GM23338 (cell line): ENCODE results near the gene IL4I1. TPM values are rescaled to one million over a fixed set of nuclear protein-coding genes. Genes with fewer than 3 reads are reported as not detected.

Source experiments
- ATAC-seq: fragments of 200-7000 bp; cut with Tn5 transposase; 3 replicates; pipeline ENCODE4 v1.9.1; 2020
- DNase-seq: peaks from one replicate; pipeline ENCODE4 v3.0.0-alpha.2; 2015; ENCODE audit warnings: low spot score
- H2AFZ ChIP-seq: fragments of 200-600 bp; sonication (generic); 2 replicates; pipeline ENCODE4 v1.8.0; 2016; ENCODE audit warnings: antibody characterized with exemption, mild to moderate bottlenecking, moderate library complexity
- H3F3A ChIP-seq: fragments of 200-600 bp; sonication (generic); replicated peaks from 2 replicates; pipeline ENCODE4 v1.8.0; 2017; ENCODE audit warnings: antibody characterized with exemption, mixed run types, low read depth
- H3K27ac ChIP-seq: fragments of 200-600 bp; sonication (generic); 2 replicates; pipeline ENCODE4 v1.6.1; 2016; ENCODE audit warnings: low read depth
- H3K27me3 ChIP-seq: fragments of 200-600 bp; sonication (generic); 2 replicates; pipeline ENCODE4 v1.8.0; 2016; ENCODE audit warnings: mild to moderate bottlenecking, mixed run types, moderate library complexity; ENCODE audit not compliant: insufficient read depth
- H3K36me3 ChIP-seq: fragments of 200-600 bp; sonication (generic); 2 replicates; pipeline ENCODE4 v1.8.0; 2016; ENCODE audit warnings: mild to moderate bottlenecking; ENCODE audit not compliant: insufficient read depth
- H3K4me1 ChIP-seq: fragments of 200-600 bp; sonication (generic); 2 replicates; pipeline ENCODE4 v1.8.0; 2016; ENCODE audit warnings: mild to moderate bottlenecking, moderate library complexity; ENCODE audit not compliant: insufficient read depth
- H3K4me2 ChIP-seq: fragments of 200-600 bp; sonication (generic); 2 replicates; pipeline ENCODE4 v1.7.1; 2017; ENCODE audit warnings: mixed run types
- H3K4me3 ChIP-seq: fragments of 200-600 bp; sonication (generic); 2 replicates; pipeline ENCODE4 v1.6.1; 2016; ENCODE audit warnings: mixed run types
- H3K79me2 ChIP-seq: fragments of 200-600 bp; sonication (generic); replicated peaks from 2 replicates; pipeline ENCODE4 v1.8.0; 2017; ENCODE audit warnings: mild to moderate bottlenecking; ENCODE audit not compliant: insufficient read depth
- H3K9me2 ChIP-seq: fragments of 200-600 bp; sonication (generic); 2 replicates; pipeline ENCODE4 v1.8.0; 2017; ENCODE audit not compliant: insufficient read depth
- H4K20me1 ChIP-seq: fragments of 200-600 bp; sonication (generic); replicated peaks from 2 replicates; pipeline ENCODE4 v1.8.0; 2017; ENCODE audit warnings: mild to moderate bottlenecking; ENCODE audit not compliant: insufficient read depth
- H3K27ac Mint-ChIP-seq: 2 replicates; pipeline ENCODE4 v1.8.0; 2020; ENCODE audit warnings: inconsistent platforms, mild to moderate bottlenecking, moderate library complexity, mixed read lengths
- H3K27me3 Mint-ChIP-seq: 3 replicates; pipeline ENCODE4 v1.8.0; 2022; ENCODE audit warnings: low read depth, mild to moderate bottlenecking, moderate library complexity, mixed read lengths, inconsistent platforms; ENCODE audit not compliant: insufficient read depth, poor library complexity
- H3K36me3 Mint-ChIP-seq: 3 replicates; pipeline ENCODE4 v1.8.0; 2021; ENCODE audit warnings: low read depth, mild to moderate bottlenecking, inconsistent platforms, moderate library complexity, mixed read lengths
- H3K4me1 Mint-ChIP-seq: 3 replicates; pipeline ENCODE4 v1.8.0; 2020; ENCODE audit warnings: mild to moderate bottlenecking, inconsistent platforms, mixed read lengths
- H3K4me3 Mint-ChIP-seq: 3 replicates; pipeline ENCODE4 v1.8.0; 2021; ENCODE audit warnings: moderate library complexity, mild to moderate bottlenecking, inconsistent platforms, mixed read lengths
- H3K9me3 Mint-ChIP-seq: 3 replicates; pipeline ENCODE4 v1.8.0; 2020; ENCODE audit warnings: moderate library complexity, mild to moderate bottlenecking, inconsistent platforms, mixed read lengths
- CREB1 ChIP-seq: fragments of 250-450 bp; sonication (Bioruptor Pico); IDR thresholded peaks from 2 replicates; pipeline ENCODE4 v1.5.0; 2020; ENCODE audit warnings: low read depth, mild to moderate bottlenecking, moderate library complexity
- CTCF ChIP-seq, 2 experiments: fragments of 200-600 bp in 1 of 2; sonication (generic) in 1 of 2; conservative IDR thresholded peaks; 2 replicates each; pipeline versions ENCODE4 v1.5.1 to v1.6.1; 2016 to 2017; ENCODE audit warnings: antibody characterized with exemption in 2 of 2, low read depth in 2 of 2, mild to moderate bottlenecking in 2 of 2, moderate library complexity in 1 of 2
- EZH2 ChIP-seq: fragments of 200-600 bp; sonication (generic); IDR thresholded peaks from one replicate; pipeline ENCODE4 v1.8.0; 2017; ENCODE audit warnings: antibody characterized with exemption, mild to moderate bottlenecking, low read depth; ENCODE audit not compliant: unreplicated experiment
- EZH2phosphoT487 ChIP-seq: fragments of 200-600 bp; sonication (generic); IDR thresholded peaks from one replicate; pipeline ENCODE4 v1.8.1; 2018; ENCODE audit warnings: antibody characterized with exemption; ENCODE audit not compliant: unreplicated experiment
- JUNB ChIP-seq: IDR thresholded peaks from one replicate; pipeline ENCODE4 v1.6.1; 2016; ENCODE audit warnings: antibody characterized with exemption; ENCODE audit not compliant: unreplicated experiment
- NANOG ChIP-seq: IDR thresholded peaks from 2 replicates; pipeline ENCODE4 v1.6.1; 2016; ENCODE audit warnings: antibody characterized with exemption, borderline replicate concordance
- POLR2AphosphoS5 ChIP-seq: IDR thresholded peaks from 2 replicates; pipeline ENCODE4 v1.6.1; 2016; ENCODE audit warnings: antibody characterized with exemption, low read depth
- REST ChIP-seq: IDR thresholded peaks from one replicate; pipeline ENCODE4 v1.6.1; 2018; ENCODE audit warnings: antibody characterized with exemption; ENCODE audit not compliant: unreplicated experiment
- STAT1 ChIP-seq: IDR thresholded peaks from one replicate; pipeline ENCODE4 v1.6.1; 2016; ENCODE audit warnings: antibody characterized with exemption; ENCODE audit not compliant: unreplicated experiment
- ZNF114 ChIP-seq: fragments of 250-450 bp; sonication (Bioruptor Pico); IDR thresholded peaks from 2 replicates; pipeline ENCODE4 v1.5.0; 2020; ENCODE audit warnings: mild to moderate bottlenecking, moderate library complexity
- ZNF331 ChIP-seq: fragments of 250-450 bp; sonication (Bioruptor Pico); IDR thresholded peaks from 2 replicates; pipeline ENCODE4 v1.5.0; 2020; ENCODE audit warnings: low read depth, mild to moderate bottlenecking, moderate library complexity
- polyA plus RNA-seq: library from polyadenylated mRNA; unstranded; fragments of >200 nt; fragmentation: Nextera tagmentation; extraction: Ambion mirVana; gene quantifications from 2 replicates; pipeline ENCODE4 v1.2.1, GENCODE V29; 2016
- total RNA-seq: library from RNA; depleted of rRNA; stranded (reverse); fragments of >200 nt; shearing (Covaris generic); gene quantifications from 2 replicates; pipeline ENCODE4 v1.2.3, GENCODE V29; 2014
- TF ChIP-seq, protein P1 (sequence below): fragments of 250-450 bp; sonication (Bioruptor Pico); IDR thresholded peaks from 2 replicates; pipeline ENCODE4 v1.5.0; 2020; ENCODE audit warnings: mild to moderate bottlenecking, moderate library complexity
- TF ChIP-seq, protein P2 (sequence below): IDR thresholded peaks from 2 replicates; pipeline ENCODE4 v1.6.1; 2016; ENCODE audit warnings: antibody characterized with exemption

The IL4I1 gene
- total and polyA plus RNA-seq, 2 experiments from 2014 or later: 0.60 to 0.69 TPM

DNA sequence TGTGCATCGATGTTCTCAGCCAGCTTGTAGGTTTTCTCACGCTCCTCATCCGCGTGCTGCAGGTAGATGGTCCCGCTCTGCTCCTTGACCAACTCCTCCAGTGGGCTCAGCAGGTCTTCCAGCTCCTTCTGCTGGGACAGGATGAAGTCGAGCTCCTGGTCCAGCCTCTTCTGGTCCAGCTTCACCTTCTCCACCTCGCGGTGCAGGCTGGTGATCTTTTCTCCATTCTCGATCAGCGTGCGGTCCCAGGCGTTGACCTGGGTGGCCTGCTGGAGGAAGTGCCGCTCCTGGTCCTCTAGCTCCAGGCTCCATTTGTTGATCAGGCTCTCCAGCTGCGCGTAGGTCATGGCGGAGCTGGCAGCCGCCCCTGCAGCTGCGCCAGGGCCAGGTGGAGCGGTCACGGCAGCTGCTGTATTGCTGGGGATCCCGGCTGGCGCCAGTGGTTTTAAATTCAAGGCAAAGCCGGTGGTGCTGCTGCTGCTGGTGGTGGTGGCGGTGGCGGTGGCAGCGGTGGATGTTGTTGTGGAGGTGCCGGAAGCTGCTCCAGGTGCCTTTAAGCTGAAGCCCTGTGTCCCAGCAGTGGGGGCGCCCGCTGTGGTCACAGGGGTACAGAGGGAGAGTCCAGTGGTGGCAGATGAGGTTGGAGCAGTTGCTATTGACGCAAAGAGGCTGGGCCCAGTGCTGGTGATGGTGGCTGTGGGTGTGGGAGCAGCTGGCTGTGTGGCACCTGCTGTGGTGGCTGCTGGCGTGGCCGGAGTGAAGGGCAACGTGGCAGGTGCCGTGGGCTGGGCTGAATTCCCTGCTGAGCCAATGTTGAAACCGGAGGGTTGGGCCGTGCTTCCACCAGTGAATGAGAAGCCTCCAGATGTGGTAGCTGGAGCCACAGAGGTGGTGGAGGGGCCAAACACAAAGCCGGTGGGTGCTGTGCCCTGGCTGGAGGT lies 12.1 kb upstream of the IL4I1 start:
- DNase-seq (no peak), ATAC-seq (no peak)
- H3K36me3 ChIP-seq: peaks cover 6% of the 10 kb centered on the region; the same call in 1 of the 2 replicates
- H3K4me3 ChIP-seq: no peak overlapping the region
- Mint-ChIP-seq H3K27ac (no peak overlapping the region), H3K4me3 (no peak overlapping the region), H3K4me1 (peaks cover 20% of the 10 kb centered on the region), H3K9me3 (no peaks in the 10 kb centered on the region; the same call in 1 of the 3 replicates), H3K36me3 (peaks cover 71% of the 10 kb centered on the region), H3K27me3 (peaks cover 24% of the 10 kb centered on the region)
- H3K4me2 ChIP-seq: no peak overlapping the region
- peaks cover 5% of the 10 kb centered on the region; the same call in 1 of the 2 replicates for H3K79me2 ChIP-seq
- TF ChIP-seq ZNF114 (CRISPR knock-in tag) (no peak), STAT1 (no peak), ZNF331 (CRISPR knock-in tag) (no peak), JUNB (no peak), POLR2AphosphoS5 (no peak), EZH2phosphoT487 (no peak), REST (no peak), NANOG (no peak), CTCF (conservative IDR thresholded peaks at IDR 0.05; ENCODE audit: low read depth in 2 of 2) (no peak), CREB1 (CRISPR knock-in tag) (no peak), EZH2 (no peak)
- TF ChIP-seq, protein P1, sequence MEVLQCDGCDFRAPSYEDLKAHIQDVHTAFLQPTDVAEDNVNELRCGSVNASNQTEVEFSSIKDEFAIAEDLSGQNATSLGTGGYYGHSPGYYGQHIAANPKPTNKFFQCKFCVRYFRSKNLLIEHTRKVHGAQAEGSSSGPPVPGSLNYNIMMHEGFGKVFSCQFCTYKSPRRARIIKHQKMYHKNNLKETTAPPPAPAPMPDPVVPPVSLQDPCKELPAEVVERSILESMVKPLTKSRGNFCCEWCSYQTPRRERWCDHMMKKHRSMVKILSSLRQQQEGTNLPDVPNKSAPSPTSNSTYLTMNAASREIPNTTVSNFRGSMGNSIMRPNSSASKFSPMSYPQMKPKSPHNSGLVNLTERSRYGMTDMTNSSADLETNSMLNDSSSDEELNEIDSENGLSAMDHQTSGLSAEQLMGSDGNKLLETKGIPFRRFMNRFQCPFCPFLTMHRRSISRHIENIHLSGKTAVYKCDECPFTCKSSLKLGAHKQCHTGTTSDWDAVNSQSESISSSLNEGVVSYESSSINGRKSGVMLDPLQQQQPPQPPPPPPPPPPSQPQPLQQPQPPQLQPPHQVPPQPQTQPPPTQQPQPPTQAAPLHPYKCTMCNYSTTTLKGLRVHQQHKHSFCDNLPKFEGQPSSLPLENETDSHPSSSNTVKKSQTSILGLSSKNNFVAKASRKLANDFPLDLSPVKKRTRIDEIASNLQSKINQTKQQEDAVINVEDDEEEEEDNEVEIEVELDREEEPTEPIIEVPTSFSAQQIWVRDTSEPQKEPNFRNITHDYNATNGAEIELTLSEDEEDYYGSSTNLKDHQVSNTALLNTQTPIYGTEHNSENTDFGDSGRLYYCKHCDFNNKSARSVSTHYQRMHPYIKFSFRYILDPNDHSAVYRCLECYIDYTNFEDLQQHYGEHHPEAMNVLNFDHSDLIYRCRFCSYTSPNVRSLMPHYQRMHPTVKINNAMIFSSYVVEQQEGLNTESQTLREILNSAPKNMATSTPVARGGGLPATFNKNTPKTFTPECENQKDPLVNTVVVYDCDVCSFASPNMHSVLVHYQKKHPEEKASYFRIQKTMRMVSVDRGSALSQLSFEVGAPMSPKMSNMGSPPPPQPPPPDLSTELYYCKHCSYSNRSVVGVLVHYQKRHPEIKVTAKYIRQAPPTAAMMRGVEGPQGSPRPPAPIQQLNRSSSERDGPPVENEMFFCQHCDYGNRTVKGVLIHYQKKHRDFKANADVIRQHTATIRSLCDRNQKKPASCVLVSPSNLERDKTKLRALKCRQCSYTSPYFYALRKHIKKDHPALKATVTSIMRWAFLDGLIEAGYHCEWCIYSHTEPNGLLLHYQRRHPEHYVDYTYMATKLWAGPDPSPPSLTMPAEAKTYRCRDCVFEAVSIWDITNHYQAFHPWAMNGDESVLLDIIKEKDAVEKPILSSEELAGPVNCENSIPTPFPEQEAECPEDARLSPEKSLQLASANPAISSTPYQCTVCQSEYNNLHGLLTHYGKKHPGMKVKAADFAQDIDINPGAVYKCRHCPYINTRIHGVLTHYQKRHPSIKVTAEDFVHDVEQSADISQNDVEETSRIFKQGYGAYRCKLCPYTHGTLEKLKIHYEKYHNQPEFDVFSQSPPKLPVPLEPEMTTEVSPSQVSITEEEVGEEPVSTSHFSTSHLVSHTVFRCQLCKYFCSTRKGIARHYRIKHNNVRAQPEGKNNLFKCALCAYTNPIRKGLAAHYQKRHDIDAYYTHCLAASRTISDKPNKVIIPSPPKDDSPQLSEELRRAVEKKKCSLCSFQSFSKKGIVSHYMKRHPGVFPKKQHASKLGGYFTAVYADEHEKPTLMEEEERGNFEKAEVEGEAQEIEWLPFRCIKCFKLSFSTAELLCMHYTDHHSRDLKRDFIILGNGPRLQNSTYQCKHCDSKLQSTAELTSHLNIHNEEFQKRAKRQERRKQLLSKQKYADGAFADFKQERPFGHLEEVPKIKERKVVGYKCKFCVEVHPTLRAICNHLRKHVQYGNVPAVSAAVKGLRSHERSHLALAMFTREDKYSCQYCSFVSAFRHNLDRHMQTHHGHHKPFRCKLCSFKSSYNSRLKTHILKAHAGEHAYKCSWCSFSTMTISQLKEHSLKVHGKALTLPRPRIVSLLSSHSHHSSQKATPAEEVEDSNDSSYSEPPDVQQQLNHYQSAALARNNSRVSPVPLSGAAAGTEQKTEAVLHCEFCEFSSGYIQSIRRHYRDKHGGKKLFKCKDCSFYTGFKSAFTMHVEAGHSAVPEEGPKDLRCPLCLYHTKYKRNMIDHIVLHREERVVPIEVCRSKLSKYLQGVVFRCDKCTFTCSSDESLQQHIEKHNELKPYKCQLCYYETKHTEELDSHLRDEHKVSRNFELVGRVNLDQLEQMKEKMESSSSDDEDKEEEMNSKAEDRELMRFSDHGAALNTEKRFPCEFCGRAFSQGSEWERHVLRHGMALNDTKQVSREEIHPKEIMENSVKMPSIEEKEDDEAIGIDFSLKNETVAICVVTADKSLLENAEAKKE (CRISPR knock-in tag): no peak
- TF ChIP-seq, protein P2, sequence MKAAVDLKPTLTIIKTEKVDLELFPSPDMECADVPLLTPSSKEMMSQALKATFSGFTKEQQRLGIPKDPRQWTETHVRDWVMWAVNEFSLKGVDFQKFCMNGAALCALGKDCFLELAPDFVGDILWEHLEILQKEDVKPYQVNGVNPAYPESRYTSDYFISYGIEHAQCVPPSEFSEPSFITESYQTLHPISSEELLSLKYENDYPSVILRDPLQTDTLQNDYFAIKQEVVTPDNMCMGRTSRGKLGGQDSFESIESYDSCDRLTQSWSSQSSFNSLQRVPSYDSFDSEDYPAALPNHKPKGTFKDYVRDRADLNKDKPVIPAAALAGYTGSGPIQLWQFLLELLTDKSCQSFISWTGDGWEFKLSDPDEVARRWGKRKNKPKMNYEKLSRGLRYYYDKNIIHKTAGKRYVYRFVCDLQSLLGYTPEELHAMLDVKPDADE: no peak
- no peak overlapping the region for H3K27ac ChIP-seq
- no peak overlapping the region for H2AFZ ChIP-seq
- no peaks in the 10 kb centered on the region for H3K9me2 ChIP-seq
- no peaks in the 10 kb centered on the region for H3K27me3 ChIP-seq
- H3K4me1 ChIP-seq: peaks cover 10% of the 10 kb centered on the region
- peaks cover 13% of the 10 kb centered on the region; the same call in 1 of the 2 replicates for H3F3A ChIP-seq
- H4K20me1 ChIP-seq: peaks cover 42% of the 10 kb centered on the region
